Activated CD4-positive, CD25-positive, alpha-beta regulatory T cell treated with anti-CD3 and anti-CD28 coated beads, Interleukin-2, amount 50 U/mL, for 24 hours (primary cell): Measurements from ENCODE around the gene TSPAN15.
"Not testable (repeated sequence)": the region's sequence is repeated elsewhere in the genome, so short reads cannot be mapped to it uniquely, and the experiment has no call there.

Experiments used
- ATAC-seq, 2 donors: fragments of 150-1000 bp; cut with Tn5 transposase; one replicate each; pipeline ENCODE4 v1.10.0; 2021; ENCODE audit warnings: mild to moderate bottlenecking in 1 of 2, moderate library complexity in 1 of 2

TSPAN15 gene

DNA sequence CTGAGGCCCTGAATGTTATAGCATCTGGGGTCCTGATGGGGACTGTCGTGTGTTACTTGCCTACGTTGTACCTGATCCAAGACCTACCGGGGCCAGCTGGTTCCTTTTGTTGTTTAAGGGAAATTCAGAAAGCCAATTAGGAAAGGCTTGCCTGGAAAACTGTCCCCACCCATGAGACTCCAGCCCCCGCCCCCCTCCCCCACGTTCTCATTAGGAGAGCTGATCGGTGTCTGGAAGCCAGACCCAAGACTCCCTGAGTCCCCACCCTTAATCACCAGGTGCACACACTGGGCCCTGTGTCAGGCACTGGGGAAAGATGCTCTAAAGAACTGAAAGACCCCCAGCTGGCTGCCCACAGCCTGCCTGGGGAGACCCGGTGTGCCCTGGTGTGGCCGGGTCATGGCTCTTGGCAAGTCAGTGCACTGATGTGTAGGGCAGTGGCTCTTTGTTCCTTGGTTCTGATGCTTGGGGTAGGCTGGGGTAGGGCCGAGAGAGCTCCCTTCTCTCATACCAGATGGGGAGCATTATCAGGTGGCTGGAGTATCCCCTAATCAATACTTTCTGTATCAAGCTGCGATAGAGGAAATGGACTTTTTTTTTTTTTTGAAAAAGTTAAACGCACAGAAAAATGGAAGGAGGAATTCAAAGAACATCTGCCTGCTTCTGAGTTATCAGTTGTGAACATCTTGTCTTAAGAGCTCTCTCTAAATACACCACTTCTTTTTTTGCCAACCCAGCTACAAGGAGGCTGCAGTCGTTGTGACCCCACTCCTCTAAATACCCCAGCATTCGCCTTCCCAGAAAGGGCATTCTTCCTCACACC lies 16.9 kb downstream of the TSPAN15 start:
- no peak for ATAC-seq

DNA sequence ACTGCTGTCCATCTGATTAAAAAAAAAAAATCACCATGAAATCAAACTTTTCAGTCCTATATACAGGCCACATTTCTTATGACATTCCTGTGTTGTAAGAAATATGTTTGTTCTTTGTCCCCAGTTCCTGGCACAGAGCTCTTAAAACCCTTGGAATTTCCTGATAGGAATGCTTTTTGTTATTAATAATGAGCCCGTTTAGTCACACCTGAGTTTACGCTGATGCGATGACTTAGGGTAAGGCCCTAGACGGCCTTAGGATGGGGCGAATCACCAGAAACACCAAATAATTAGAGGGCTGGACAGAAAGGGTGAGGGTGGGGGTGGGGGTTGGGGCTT lies 17.5 kb downstream of the TSPAN15 start:
- no peak for ATAC-seq

DNA sequence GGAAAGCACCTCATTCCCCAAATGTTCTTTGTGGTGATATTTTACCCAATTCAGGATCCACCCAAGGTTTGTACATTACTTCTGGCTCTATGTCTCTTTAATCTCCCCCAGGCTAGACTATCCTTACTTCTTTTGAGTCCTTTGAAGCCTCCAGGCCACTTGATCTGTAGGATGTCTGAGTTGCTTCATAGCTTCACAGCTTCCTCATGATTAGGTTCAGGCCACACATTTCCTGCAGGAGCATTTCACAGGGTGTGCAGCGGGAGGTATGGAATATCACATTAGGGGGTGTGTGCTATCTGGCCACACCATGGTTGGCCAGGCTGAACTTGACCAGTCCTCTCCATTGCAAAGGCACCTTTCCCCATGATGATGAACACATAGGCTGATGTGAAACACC lies 18.7 kb downstream of the TSPAN15 start:
- no peak for ATAC-seq

DNA sequence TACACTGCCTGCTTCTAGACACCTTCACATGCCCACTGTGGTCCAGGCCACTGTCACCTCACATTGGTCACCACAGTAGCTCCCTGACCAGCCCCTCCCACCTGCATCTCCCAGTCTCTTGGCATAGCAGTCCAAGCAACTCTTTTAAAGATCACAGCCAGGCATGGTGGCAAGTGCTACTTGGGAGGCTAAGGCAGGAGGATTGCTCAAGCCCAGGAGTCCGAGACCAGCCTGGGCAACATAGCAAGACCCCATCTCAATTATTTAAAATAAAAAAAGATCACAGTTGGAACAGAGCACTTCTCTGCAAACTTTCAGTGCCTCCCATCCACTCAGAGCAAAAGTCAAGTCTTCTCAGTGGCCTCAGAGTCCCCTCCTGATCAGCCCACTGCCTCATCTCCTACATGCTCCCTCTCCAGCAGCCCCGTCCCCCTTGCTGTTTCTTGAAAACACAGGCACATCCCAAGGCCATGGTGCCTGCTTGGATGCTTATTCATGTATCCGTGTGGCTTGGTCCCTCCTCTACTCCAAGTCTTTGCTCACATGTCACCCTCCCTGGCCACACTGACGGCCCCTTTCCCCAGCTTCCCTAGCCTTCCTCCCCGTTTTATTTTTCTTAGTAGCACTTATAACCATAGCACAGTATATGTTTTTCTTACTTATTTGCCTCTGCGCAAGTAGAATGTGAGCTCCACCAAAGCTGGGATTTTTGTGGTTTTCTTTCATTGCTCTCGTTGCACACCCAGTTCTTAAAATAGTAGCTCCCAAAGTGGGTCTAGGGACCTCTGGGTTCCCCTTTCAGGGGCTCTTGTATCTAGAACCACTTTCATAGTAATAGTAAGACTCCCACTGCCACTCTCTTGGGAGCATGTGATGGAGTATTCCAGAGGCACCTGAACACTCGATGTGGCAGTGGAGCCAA lies 19.5 kb downstream of the TSPAN15 start:
- no peak for ATAC-seq

DNA sequence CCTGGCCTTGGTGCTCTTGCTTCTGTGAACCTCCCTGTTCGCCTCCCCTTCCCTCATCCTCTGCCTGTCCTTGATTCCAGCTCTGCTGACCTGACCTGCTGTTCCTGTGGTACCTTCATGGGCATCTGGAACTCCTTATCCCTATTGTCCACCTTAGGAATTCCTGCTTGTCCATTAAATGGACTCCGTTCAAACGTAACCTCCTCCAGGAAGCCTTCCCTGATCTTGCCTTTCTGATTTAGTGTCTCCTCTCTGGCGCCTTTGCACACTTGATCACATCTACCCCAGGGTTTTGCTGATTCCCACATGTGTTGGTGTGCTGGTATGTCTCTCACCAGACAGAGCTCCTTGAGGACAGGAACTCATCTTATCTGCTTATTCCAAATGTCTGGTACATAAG lies 20.9 kb downstream of the TSPAN15 start:
- ATAC-seq, result no peak

DNA sequence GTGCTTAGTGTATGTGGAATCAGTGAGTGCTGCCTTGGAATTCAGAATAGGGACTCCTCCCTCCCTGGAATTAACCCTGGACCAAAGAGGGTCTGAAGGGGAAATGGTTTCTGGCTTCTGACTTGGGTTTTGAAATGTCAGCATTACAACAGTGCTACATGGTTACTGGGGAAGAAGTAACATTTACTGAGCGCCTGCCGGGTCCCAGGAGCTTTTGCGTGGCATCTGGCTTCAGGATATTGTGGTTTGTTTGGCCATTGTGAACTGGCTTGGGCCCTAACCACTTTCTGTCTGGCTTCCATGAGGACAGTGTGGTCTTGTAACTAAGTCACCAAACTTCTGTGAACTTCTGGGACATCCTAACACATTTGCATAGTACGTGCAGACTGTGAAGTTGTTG lies 21.3 kb downstream of the TSPAN15 start:
- ATAC-seq, result no peak

DNA sequence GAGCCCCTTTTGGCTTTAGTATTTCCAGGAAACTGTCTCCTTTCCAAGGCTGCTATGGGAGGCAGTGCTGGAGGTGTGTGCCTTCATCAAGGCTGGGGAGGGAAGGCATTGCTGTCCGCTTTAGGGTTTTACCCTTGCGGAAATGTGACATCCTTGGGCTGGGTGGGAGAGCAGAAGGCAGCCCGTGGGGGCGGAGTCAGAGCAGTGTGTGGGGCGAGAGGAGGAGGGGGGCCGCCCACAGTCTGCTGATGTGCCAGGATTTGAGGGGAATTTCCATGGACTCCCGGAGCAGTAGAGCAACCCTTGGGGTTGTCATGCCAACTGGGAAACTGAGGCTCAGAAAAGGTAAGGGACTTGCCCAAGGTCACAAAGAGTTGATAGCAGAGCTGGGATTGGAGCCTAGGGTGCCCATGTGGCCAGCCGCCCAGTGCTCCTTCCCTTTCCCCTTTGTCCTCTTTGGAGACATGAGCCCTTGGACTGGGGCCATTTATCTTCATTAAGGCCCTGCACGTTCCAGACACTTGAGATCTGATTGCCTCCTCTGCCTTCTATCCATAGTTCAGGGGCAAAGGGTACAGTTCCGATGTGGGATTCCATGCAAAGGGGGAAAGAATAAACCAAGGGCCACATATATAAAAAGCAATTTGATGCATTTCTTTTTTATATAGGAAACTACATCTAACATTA lies 22.2 kb downstream of the TSPAN15 start:
- ATAC-seq, result no peak

DNA sequence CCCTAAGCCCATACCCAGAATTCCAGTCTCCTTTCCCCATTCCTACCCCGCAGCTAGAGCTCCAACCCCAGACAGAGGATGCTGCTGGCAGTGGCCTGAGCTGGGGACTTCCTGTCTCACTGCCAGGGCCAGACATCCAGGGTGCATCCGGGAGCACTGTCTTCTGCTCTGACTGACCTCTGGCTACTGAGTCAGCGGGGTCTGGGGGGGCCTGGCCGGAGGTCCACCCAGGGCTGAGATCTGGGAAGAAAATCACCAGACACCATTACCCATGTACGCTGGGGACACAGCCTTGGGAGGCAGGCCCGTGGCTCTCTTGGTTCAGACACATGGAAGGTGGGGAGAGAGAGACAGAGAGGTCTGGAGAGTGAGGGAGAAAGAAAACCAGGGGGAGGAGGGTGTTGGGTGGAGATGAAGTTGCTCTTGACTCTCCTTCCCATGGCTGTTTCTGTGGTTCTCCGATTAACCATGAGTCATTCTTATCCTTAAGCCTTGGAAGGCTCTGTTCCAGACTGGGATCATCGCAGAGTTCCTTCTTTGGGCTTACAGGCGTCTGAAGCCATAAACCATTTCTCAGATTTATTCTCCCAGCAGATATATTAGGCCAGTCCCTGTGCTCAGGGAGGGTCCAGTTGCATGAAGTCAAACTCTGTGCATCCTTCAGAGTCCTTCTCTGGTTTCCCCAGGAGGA lies 23.6 kb downstream of the TSPAN15 start:
- no peak for ATAC-seq

DNA sequence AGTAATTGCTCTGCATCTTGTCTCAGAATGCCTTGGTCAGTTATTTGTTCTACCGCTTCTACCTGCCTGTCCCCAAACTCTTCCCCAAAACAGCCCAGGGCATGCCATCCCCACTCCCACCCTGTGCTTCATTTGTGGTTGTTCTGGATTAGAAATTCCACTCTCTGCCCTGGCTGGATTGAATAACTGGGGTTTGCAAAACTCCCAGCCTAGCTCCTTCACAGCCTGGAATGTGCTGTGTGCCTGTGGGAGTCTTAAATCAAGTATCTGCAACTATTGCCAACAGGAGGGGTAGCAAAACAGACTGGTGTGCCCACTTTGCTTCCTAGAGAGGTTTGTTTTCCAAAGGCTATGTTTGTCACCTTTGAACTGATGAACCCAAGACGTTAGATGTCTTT lies 24.2 kb downstream of the TSPAN15 start:
- ATAC-seq, result no peak

DNA sequence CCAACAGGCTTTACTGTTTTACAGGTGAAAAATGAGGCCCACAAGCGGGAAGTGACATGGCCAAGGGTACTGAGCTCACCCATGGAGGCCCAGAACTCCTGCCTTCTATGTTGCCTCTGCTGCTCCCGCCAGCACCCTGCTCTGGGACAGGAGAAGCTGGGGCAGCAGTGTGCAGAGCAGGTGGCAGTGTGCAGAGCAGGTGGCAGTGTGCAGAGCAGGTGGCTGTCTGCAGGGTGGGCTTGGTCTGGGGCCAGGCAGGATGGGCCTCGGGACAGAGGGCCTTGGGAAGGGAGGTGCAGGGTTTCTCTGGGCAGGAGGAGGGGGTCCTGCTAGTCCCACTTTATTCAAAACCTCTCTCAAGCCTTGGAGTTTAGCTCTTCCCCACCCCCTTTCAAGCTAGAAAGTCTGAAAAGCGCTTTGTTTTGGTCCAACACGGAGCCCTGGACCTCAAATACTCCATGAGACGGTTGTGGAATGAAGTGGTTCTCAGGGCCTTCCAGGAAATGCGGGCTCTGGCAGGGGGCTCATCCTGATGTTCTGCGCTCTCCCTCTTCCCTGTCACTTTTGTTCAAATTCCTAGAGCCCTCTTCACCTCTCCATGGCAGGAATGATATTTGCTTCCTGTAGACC lies 26.8 kb downstream of the TSPAN15 start:
- ATAC-seq, result no peak

DNA sequence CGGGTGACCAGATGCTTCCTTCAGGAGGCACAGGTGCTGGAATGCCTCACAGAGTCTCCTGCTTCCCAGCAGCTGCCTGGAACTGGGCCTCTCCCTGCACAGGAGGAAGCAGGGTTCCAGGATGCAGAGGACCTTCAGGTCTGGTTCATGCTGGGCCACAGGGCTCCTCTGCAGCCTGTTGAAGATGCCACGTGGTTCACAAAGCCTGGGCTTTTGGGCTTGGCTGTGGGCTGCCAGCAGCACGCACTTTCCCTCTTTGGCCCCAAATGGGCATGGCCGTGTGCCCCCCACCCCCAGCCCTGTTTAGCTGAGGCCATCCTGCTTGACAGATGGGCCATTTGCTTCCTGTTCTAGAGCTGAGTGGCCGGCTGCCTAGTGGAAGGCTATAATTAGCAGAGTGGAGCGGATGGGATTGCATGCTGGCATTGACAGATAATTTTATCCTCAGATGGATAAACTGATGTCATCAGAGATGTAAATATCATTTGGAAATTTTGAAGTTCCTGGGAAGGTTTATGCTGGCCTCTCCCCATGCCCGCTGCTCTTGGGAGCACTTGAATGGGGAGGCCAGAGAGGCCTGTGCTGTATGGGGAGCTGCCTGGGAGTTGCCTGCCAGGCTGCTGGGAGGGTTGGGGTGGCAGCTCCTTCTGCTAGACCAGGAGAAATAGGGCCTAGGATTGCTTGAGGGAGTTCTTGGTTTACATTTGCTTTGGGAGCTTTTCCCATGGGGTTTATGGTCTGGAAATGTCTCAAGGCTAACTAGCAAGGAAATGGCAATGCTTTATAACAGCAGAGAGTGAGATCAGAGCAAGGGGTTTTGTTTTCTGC lies 28.2 kb downstream of the TSPAN15 start:
- no peak for ATAC-seq

DNA sequence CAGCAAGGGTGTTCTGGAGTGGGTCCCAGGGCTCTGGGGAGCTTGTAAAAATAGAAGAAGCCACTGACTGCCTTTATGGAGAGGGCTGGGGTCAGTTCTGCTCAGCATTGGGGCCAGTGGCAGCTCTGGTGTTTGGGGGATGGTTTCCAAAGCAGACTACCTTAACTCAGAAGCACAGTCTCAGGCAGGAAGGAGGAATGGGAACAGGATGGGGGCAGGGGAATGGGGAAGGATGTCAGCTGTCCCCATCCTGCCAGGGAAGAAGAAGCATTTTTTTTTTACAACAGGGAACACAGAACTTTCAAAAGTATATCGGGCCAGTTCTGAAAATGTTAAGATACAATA lies 28.8 kb downstream of the TSPAN15 start:
- no peak for ATAC-seq

DNA sequence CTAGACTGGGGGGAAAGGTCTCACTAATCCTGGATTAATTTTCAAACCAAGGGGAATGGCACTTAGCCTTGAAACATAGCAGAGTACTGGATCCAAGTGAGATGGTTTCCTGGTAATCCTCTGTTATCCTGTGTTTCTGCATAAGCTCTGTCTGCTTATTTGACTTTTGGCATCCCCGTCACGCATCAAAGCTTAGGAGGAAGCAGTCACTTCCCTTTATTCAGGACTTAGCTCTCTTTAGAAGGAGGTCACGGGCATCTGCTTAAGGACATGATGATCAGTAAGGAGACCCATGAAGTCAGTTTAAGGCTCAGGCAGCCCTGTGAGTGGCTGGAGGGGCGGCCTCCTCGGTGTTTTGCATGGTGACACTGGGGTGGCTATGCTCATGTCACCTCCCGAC lies 30.0 kb downstream of the TSPAN15 start:
- ATAC-seq, result no peak

DNA sequence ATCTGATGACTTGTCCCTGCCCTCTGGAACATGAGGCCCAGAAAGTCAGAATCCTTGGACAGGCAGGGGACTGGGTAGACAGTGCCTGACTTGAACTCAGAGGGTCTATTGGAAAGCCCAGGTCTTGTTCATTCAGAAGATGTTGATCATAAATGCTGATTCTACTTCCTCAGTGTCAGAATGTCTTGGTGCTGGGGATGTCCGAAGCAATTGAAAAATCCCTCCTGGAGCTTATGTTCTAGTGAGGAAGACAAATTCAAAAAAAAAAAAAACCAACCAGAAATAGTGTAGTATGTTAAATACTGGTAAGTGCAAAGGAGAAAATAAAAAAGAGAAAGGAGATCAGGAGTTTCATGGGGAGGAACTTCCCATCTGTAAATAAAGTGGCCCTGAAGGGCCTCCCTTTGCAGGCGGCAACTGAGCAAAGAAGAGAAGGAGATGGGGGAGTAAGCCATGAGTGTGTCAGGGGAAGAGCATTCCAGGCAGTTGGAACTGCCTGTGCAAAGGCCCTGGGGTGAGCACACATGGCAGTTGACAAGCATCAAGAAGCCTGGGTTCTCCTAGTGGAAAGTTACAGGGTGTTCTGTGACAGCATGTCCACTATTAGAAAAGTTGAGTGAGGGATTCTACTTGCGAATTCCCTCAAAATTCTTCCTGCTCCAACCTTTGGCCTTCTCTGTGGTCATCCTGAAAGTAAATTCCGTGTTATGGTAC lies 30.7 kb downstream of the TSPAN15 start:
- no peak for ATAC-seq

DNA sequence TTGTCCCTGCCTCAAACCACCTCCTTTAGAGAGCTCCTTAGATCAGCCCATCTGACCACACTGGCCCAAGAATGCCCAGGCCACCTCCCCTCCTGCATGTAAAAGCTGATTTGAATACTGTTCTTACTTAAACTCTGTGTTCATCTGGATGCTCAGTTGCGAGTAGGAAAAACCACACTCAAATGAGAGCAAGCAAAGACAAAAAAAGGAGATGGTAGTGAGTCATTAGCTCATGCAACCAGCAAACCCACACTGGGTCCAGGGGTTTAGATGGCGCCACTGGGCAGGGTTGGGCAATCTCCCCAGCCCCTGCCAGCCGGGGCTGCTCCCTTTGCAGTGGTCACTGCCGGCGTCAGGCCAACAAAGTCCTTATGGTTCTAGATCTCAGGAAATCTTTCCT lies 32.7 kb downstream of the TSPAN15 start:
- ATAC-seq, result no peak

DNA sequence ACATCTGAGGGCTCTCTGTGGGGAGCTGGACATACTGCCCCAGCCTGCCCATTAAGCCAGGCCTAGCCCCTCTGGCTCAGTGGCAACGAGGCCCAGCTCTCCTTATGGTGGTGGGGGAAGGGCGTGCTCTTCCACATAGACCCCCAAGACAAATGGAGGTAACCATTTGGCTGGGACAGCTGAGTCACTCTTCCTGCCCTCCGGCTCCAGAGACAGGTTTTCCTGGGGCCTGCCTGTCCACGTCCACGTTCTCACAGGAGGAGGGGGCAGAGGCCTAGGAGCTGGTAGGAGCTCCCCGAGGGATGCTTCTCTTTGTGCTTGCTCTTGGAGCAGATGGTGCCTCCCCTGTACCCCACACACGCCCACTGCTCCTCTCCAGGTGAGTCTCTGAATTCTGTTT lies 33.5 kb downstream of the TSPAN15 start:
- ATAC-seq, result no peak

DNA sequence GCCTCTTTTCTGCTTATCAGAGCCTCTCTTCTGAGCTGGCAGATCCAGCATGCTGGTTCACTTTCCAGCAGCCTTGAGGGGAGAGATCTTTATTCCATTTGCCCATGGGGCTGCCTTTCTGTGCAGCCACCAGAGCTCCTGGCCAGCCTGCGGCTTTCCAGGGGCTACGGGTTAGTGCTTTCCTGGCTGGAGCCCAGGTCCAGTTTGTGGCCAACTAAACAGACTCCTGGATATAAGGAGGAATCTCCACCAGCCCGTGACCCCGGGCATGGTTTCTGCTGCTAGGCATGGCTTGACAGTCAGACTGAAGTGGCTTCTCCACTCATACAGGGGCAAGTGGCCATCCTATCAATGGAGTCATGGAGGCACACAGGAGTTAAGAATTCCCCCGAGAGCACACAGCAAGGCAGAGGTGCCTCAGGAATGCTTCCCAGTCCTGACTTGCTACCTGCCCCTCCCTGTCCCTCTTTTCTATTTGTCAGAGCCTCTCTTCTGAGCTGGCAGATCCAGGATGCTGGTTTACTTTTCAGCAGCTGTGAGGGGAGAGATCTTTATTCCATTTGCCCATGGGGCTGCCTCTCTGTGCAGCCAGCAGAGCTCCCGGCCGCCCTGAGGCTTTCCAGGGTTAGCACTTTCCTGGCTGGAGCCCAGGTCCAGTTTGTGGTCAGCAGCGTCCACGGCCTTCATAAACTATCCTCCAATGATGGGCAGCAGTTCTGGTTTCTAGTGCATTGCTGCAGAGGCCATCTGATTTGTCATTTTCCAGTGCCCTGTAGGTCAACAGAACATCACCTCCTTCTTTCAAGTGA lies 35.9 kb downstream of the TSPAN15 start:
- ATAC-seq, result no peak

DNA sequence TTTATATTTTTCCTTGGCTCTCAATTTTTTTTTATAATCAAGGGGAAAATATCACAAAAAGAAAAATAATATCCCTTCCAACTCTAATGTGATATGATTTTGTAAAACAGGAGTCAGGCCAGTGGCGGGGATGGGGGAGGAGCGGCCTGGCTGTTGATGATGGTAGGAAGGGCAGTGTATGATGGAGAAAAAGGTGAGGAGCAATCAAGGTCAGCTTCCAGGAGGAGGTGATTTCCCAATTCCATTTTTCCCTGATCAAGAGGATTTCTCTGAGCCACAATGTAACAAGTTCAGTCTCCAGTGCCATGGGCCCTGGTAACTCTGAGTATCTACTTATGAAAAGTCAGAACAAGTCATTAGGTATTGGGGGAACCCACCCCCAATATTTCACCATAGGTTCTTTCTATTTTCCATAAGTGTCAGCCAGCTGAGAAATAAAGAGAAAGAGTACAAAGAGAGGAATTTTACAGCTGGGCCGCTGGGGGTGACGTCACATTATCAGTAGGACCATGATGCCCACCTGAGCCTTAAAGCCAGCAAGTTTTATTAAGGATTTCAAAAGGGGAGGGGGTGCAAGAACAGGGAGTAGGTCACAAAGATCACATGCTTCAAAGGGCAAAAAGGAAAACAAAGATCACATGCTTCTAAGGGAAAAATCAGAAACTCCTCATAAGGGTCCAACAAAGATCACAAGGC lies 37.0 kb downstream of the TSPAN15 start:
- ATAC-seq, result not testable (repeated sequence)

DNA sequence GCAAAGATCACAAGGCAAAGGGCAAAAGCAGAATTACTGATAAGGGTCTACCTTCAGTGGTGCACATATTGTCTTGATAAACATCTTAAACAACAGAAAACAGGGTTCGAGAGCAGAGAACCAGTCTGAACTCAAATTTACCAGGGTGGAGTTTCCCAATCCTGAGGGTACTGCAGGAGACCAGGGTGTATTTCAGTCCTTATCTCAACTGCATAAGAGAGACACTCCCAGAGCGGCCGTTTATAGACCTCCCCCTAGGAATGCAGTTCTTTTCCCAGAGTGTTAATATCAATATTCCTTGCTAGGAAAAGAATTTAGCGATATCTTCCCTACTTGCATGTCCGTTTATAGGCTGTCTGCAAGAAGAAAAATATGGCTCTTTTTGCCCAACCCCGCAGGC lies 37.6 kb downstream of the TSPAN15 start:
- ATAC-seq, result not testable (repeated sequence)
